ENCODE measurements around the gene SCN5A.
A peak's percentile ranks its signal among the peaks of the same experiment; 100 is the strongest.

Gene SCN5A

GRCh38 chr3:38533285-38533976 lies 116.1 kb downstream of the SCN5A start:
- DNase-seq: no peak

- no peak for DNase-seq
Measured at GRCh38 chr3:38532529-38532928, 117.0 kb downstream of the SCN5A start.

GRCh38 chr3:38528457-38528856 lies 121.0 kb downstream of the SCN5A start:
- no peak for DNase-seq

GRCh38 chr3:38526792-38527191 lies 122.7 kb downstream of the SCN5A start:
- no peak for DNase-seq

GRCh38 chr3:38524141-38524739 lies 125.2 kb downstream of the SCN5A start:
- DNase-seq: no peak

GRCh38 chr3:38522002-38522401 lies 127.5 kb downstream of the SCN5A start:
- DNase-seq: no peak

GRCh38 chr3:38521391-38521987 lies 128.0 kb downstream of the SCN5A start:
- peak; percentile 29 for DNase-seq

- DNase-seq: no peak
Measured at GRCh38 chr3:38519651-38520050, 129.8 kb downstream of the SCN5A start.

- no peak for DNase-seq
Measured at GRCh38 chr3:38519000-38519399, 130.5 kb downstream of the SCN5A start.

GRCh38 chr3:38516669-38517068 lies 132.8 kb downstream of the SCN5A start:
- no peak for DNase-seq

- no peak for DNase-seq
Measured at GRCh38 chr3:38515367-38515766, 134.1 kb downstream of the SCN5A start.

GRCh38 chr3:38511546-38511945 lies 137.9 kb downstream of the SCN5A start:
- no peak for DNase-seq

GRCh38 chr3:38510631-38511030 lies 138.9 kb downstream of the SCN5A start:
- no peak for DNase-seq

GRCh38 chr3:38509732-38510131 lies 139.8 kb downstream of the SCN5A start:
- DNase-seq: no peak

GRCh38 chr3:38507120-38507519 lies 142.4 kb downstream of the SCN5A start:
- no peak for DNase-seq

- no peak for DNase-seq
Measured at GRCh38 chr3:38500688-38501417, 148.6 kb downstream of the SCN5A start.

Measured in NCI-H1092 (cell line).